Osteocyte (in vitro differentiated cells): ENCODE data around the gene NCAM1. TPM values are rescaled to one million over a fixed set of nuclear protein-coding genes. Genes with fewer than 3 reads are reported as not detected.

ENCODE experiments used
- DNase-seq: peaks from one replicate; pipeline ENCODE4 v3.0.0; 2021; ENCODE audit warnings: mixed read lengths; ENCODE audit not compliant: unreplicated experiment; ENCODE audit errors: extremely low spot score
- H3K27ac Mint-ChIP-seq: one replicate; pipeline ENCODE4 v1.8.0; 2021; ENCODE audit warnings: mild to moderate bottlenecking, mixed read lengths; ENCODE audit not compliant: unreplicated experiment
- H3K27me3 Mint-ChIP-seq: one replicate; pipeline ENCODE4 v1.8.0; 2021; ENCODE audit warnings: mixed read lengths; ENCODE audit not compliant: unreplicated experiment
- H3K36me3 Mint-ChIP-seq: one replicate; pipeline ENCODE4 v1.8.0; 2021; ENCODE audit warnings: mixed read lengths; ENCODE audit not compliant: unreplicated experiment
- H3K4me1 Mint-ChIP-seq: one replicate; pipeline ENCODE4 v1.8.0; 2021; ENCODE audit warnings: mixed read lengths; ENCODE audit not compliant: unreplicated experiment
- H3K4me3 Mint-ChIP-seq: one replicate; pipeline ENCODE4 v1.8.0; 2021; ENCODE audit warnings: mild to moderate bottlenecking, moderate library complexity, mixed read lengths; ENCODE audit not compliant: unreplicated experiment
- H3K9me3 Mint-ChIP-seq: one replicate; pipeline ENCODE4 v1.8.0; 2021; ENCODE audit warnings: mixed read lengths; ENCODE audit not compliant: unreplicated experiment
- CTCF ChIP-seq: fragments of 200-600 bp; sonication (generic); IDR thresholded peaks from 2 replicates; pipeline ENCODE4 v1.5.0; 2021; ENCODE audit warnings: antibody characterized with exemption, mild to moderate bottlenecking, moderate library complexity
- total RNA-seq: library from RNA; stranded (reverse); gene quantifications from 2 replicates; pipeline ENCODE4 v1.2.1, GENCODE V29; 2021

The NCAM1 gene
- total RNA-seq, 1 donor from 2014 or later = 2.2 TPM

GRCh38 chr11:112972399-112973145 is 11.4 kb downstream of the NCAM1 start:
- Mint-ChIP-seq H3K36me3 (no peaks in the 10 kb centered on the region), H3K27ac (no peak overlapping the region), H3K9me3 (no peaks in the 10 kb centered on the region), H3K27me3 (peaks cover 9% of the 10 kb centered on the region), H3K4me3 (no peak overlapping the region), H3K4me1 (no peaks in the 10 kb centered on the region)
- TF ChIP-seq CTCF = no peak
- no peak for DNase-seq

DNA sequence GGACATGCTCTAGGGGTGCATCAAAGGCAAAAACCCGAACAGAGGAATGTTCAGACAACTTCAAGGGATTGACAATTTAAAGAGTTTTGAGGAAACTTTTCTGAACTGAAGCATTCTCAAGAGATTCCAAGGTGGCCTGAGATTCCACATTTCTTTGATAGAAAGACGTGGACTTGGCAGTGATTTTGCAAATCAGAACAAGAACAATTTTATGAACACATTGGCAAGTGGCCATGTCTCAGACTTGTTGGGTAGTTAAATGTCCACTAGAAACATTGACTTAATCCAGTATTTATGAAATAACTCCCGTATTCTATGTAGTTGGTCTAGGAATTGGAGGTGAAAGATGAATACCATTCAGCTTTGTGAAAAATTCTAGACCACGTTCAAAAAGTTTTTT is 13.8 kb downstream of the NCAM1 start:
- Mint-ChIP-seq H3K4me1 (no peaks in the 10 kb centered on the region), H3K9me3 (no peaks in the 10 kb centered on the region), H3K4me3 (no peak overlapping the region), H3K27ac (no peak overlapping the region), H3K27me3 (peaks cover 3% of the 10 kb centered on the region), H3K36me3 (no peaks in the 10 kb centered on the region)
- no peak for DNase-seq
- TF ChIP-seq CTCF = no peak

DNA sequence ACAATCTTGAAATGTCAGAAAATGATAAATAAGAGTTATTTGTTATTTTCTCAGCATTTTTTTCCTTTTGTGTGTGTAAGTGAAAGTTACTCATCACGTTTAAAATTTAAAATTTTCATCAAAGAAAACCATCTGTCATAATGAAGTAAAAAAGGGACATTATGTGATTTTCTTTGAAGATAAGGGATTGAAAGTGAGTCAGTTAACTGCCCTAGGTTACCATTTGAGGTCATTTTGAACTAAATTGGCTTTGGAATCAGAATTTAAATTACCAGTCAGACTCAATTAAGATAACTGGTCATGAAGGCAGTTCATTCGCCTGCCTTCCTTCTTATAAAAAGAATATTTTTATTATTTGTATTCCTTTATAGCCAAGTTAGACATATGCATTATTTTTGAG is 14.3 kb downstream of the NCAM1 start:
- H3K4me1 Mint-ChIP-seq = no peaks in the 10 kb centered on the region
- TF ChIP-seq CTCF = no peak
- DNase-seq = no peak
- no peaks in the 10 kb centered on the region for H3K36me3 Mint-ChIP-seq
- no peaks in the 10 kb centered on the region for H3K9me3 Mint-ChIP-seq
- H3K27ac Mint-ChIP-seq = no peak overlapping the region
- H3K4me3 Mint-ChIP-seq = no peak overlapping the region
- H3K27me3 Mint-ChIP-seq = peaks cover 3% of the 10 kb centered on the region

DNA sequence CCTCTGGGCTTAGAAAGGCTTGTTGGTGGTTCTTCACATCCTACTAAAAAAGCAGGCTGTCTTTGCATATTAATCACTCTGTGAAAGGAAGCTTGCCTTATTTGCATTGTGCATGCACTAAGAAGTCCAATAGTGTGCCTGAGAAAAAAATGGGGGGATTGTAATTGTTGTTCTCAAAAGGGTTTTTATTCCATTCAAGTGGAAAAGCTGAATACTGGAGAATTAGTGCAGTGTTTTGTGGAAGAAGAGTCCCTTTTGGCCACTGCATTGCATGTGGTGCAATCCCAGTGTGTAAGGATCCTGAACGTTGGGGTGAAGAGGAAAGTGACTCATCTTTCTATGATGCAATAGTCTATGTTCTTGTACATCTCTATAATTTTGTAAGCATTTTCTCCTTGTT is 16.5 kb downstream of the NCAM1 start:
- DNase-seq = no peak
- H3K4me3 Mint-ChIP-seq = no peak overlapping the region
- H3K27ac Mint-ChIP-seq = no peak overlapping the region

GRCh38 chr11:112983887-112984286 is 22.7 kb downstream of the NCAM1 start:
- TF ChIP-seq CTCF = no peak
- no peaks in the 10 kb centered on the region for H3K27me3 Mint-ChIP-seq
- peaks cover 33% of the 10 kb centered on the region for H3K9me3 Mint-ChIP-seq
- H3K4me3 Mint-ChIP-seq = no peak overlapping the region
- DNase-seq = no peak
- no peaks in the 10 kb centered on the region for H3K4me1 Mint-ChIP-seq
- no peak overlapping the region for H3K27ac Mint-ChIP-seq
- no peaks in the 10 kb centered on the region for H3K36me3 Mint-ChIP-seq

More for the DNA sequence above, 16.5 kb downstream of the NCAM1 start:
- H3K36me3 Mint-ChIP-seq = no peaks in the 10 kb centered on the region
- H3K4me1 Mint-ChIP-seq = no peaks in the 10 kb centered on the region
- peaks cover 3% of the 10 kb centered on the region for H3K27me3 Mint-ChIP-seq
- H3K9me3 Mint-ChIP-seq = no peaks in the 10 kb centered on the region
- no peak for TF ChIP-seq CTCF
